OCI-LY3 (cell line): ENCODE results near the gene OTULINL.

Experiments
- EZH2phosphoT487 ChIP-seq: fragments of 200-600 bp; shearing (Covaris generic); IDR thresholded peaks from 2 replicates; pipeline ENCODE4 v1.6.1; 2018; ENCODE audit warnings: antibody characterized with exemption, mixed run types, low read depth
- TF ChIP-seq, protein P1 (sequence below): fragments of 200-600, 300-600 bp; sonication (generic); IDR thresholded peaks from 2 replicates; pipeline ENCODE4 v1.5.1; 2014; ENCODE audit warnings: antibody characterized with exemption, low read length, low read depth

DNA sequence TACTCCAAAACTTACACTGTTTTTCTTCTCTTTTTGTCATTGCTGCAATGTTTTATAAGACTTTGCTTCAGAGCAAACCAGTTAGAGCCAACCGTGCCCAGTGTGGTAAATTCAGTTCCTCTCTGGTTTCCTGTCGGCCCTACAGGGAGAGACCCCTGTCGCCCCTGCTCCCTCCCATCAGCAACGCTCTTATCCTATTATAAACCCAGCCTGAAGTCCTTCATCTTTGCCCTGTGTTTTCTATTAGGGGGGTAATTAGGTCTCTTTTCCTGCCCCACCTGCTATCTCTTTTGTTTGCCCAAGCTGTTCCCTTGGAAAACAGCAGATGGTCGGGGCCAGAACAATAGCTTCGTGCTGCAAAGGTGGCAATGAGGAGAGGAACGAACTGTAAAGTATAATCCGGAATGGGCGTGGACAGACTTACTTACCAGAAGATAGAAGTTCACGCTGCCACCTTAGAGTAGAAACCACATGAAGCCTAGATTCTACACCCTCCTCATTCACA lies 21.4 kb upstream of the OTULINL start:
- TF ChIP-seq, protein P1, sequence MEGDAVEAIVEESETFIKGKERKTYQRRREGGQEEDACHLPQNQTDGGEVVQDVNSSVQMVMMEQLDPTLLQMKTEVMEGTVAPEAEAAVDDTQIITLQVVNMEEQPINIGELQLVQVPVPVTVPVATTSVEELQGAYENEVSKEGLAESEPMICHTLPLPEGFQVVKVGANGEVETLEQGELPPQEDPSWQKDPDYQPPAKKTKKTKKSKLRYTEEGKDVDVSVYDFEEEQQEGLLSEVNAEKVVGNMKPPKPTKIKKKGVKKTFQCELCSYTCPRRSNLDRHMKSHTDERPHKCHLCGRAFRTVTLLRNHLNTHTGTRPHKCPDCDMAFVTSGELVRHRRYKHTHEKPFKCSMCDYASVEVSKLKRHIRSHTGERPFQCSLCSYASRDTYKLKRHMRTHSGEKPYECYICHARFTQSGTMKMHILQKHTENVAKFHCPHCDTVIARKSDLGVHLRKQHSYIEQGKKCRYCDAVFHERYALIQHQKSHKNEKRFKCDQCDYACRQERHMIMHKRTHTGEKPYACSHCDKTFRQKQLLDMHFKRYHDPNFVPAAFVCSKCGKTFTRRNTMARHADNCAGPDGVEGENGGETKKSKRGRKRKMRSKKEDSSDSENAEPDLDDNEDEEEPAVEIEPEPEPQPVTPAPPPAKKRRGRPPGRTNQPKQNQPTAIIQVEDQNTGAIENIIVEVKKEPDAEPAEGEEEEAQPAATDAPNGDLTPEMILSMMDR, result no peak
- TF ChIP-seq EZH2phosphoT487, result no peak
